ENCODE results near the gene GSK3A. TPM values are rescaled to one million over a fixed set of nuclear protein-coding genes. Genes with fewer than 3 reads are reported as not detected.

Gene GSK3A
- total RNA-seq, 1 donor from 2014 or later: 42.0 TPM

DNA sequence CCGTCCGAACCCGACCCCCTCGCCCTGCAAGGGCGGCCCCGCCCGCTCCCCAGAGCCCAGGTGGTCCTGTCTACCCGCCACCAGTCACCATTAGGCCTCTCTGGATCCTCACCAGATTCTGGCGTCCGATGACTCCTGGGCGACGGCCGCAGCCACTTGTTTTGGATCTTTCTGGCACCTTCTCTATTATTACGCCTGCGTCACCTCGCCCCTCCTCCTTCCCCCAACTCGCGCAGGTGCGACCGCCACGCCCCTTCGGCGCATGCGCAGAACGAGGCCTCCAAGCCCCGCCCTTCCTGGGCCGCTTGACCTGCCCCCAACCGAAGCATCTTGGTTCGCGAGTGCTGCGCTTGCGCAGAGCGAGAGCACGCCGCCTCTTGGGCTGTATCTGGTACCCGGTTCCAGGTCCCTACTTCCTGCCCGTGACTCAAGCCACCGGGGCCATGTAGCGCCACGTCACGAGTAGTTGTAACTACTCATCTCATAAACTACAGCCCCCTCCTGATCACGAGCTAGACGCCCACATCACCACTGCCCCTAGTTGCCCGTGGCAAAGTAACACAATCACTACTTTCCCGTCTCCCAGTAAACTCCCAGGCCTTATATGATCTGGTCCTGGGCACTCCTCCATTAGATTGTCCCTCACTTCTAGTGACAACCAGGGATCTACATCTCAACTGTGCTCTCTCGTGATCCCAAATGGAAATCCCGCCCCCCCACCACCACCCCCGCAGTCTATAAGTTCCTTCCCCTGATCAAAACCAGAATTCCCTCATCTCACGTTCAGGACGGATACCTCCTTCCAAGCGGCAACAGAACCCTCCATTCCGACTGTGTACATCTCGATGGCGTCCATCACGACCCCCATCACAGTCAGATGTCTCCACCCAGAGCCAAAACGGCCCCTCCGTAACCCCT, 24.6 kb downstream of the GSK3A start, which contains the start of gene DEDD2:
Gene DEDD2, minus strand, starts transcription at position 158 of the 918 bp plus-strand sequence. CDS start 670 bp downstream, outside the sequence.
- no peaks in the 10 kb centered on the region for H3K27me3 Mint-ChIP-seq (ENCODE audit: low read depth)
- H3K4me3 Mint-ChIP-seq (ENCODE audit: unreplicated experiment): peak within 1 kb of the TSS; percentile 87
- DNase-seq (ENCODE audit: low spot score): peak; percentile 99
- H3K9me3 Mint-ChIP-seq (ENCODE audit: low read depth): no peaks in the 10 kb centered on the region
- TF ChIP-seq, protein P1, sequence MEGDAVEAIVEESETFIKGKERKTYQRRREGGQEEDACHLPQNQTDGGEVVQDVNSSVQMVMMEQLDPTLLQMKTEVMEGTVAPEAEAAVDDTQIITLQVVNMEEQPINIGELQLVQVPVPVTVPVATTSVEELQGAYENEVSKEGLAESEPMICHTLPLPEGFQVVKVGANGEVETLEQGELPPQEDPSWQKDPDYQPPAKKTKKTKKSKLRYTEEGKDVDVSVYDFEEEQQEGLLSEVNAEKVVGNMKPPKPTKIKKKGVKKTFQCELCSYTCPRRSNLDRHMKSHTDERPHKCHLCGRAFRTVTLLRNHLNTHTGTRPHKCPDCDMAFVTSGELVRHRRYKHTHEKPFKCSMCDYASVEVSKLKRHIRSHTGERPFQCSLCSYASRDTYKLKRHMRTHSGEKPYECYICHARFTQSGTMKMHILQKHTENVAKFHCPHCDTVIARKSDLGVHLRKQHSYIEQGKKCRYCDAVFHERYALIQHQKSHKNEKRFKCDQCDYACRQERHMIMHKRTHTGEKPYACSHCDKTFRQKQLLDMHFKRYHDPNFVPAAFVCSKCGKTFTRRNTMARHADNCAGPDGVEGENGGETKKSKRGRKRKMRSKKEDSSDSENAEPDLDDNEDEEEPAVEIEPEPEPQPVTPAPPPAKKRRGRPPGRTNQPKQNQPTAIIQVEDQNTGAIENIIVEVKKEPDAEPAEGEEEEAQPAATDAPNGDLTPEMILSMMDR (IDR thresholded peaks at IDR 0.05): peak; percentile 18
- H3K4me1 Mint-ChIP-seq (ENCODE audit: low read depth): peaks cover 52% of the 10 kb centered on the region
- peaks cover 7% of the 10 kb centered on the region for H3K36me3 Mint-ChIP-seq (ENCODE audit: low read depth)
- peak within 1 kb of the TSS; percentile 99 for H3K27ac Mint-ChIP-seq (ENCODE audit: unreplicated experiment)

GRCh38 chr19:42216653-42217519, 25.5 kb downstream of the GSK3A start:
- peak overlapping the region; percentile 87 for H3K4me3 Mint-ChIP-seq (ENCODE audit: unreplicated experiment)
- TF ChIP-seq, protein P1 (IDR thresholded peaks at IDR 0.05): peak; percentile 20
- H3K9me3 Mint-ChIP-seq (ENCODE audit: low read depth): no peaks in the 10 kb centered on the region
- peaks cover 5% of the 10 kb centered on the region for H3K36me3 Mint-ChIP-seq (ENCODE audit: low read depth)
- DNase-seq (ENCODE audit: low spot score): no peak
- peak overlapping the region; percentile 99 for H3K27ac Mint-ChIP-seq (ENCODE audit: unreplicated experiment)
- H3K4me1 Mint-ChIP-seq (ENCODE audit: low read depth): peaks cover 47% of the 10 kb centered on the region
- H3K27me3 Mint-ChIP-seq (ENCODE audit: low read depth): no peaks in the 10 kb centered on the region

- no peak overlapping the region for H3K4me3 Mint-ChIP-seq (ENCODE audit: unreplicated experiment)
- no peaks in the 10 kb centered on the region for H3K9me3 Mint-ChIP-seq (ENCODE audit: low read depth)
- H3K27me3 Mint-ChIP-seq (ENCODE audit: low read depth): no peaks in the 10 kb centered on the region
- DNase-seq (ENCODE audit: low spot score): no peak
- TF ChIP-seq, protein P1 (IDR thresholded peaks at IDR 0.05): no peak
- H3K4me1 Mint-ChIP-seq (ENCODE audit: low read depth): peaks cover 38% of the 10 kb centered on the region
- H3K27ac Mint-ChIP-seq (ENCODE audit: unreplicated experiment): no peak overlapping the region
- peaks cover 7% of the 10 kb centered on the region for H3K36me3 Mint-ChIP-seq (ENCODE audit: low read depth)
Observed at GRCh38 chr19:42214810-42215485, 27.5 kb downstream of the GSK3A start.

GRCh38 chr19:42212886-42213285, 29.5 kb downstream of the GSK3A start:
- no peak overlapping the region for H3K4me3 Mint-ChIP-seq (ENCODE audit: unreplicated experiment)
- no peak overlapping the region for H3K27ac Mint-ChIP-seq (ENCODE audit: unreplicated experiment)
- H3K27me3 Mint-ChIP-seq (ENCODE audit: low read depth): no peaks in the 10 kb centered on the region
- H3K36me3 Mint-ChIP-seq (ENCODE audit: low read depth): peaks cover 19% of the 10 kb centered on the region
- no peaks in the 10 kb centered on the region for H3K9me3 Mint-ChIP-seq (ENCODE audit: low read depth)
- H3K4me1 Mint-ChIP-seq (ENCODE audit: low read depth): peaks cover 30% of the 10 kb centered on the region
- no peak for DNase-seq (ENCODE audit: low spot score)
- TF ChIP-seq, protein P1 (IDR thresholded peaks at IDR 0.05): no peak
